ENCODE measurements around the gene XPR1.
"Not testable (repeated sequence)": the region's sequence is repeated elsewhere in the genome, so short reads cannot be mapped to it uniquely, and the experiment has no call there.

Gene XPR1

GRCh38 chr1:180698580-180698979, 66.8 kb downstream of the XPR1 start:
- Histone ChIP-seq H3K27ac (ENCODE audit: low read depth, low read length) (no peak overlapping the region), H2AFZ (ENCODE audit: low read depth, low read length, severe bottlenecking) (no peak overlapping the region), H3K36me3 (ENCODE audit: low read length) (peaks cover 9% of the 10 kb centered on the region; the same call in 1 of the 2 replicates), H3K9me2 (replicated peaks; ENCODE audit: insufficient read depth, low read length) (no peaks in the 10 kb centered on the region), H3K4me2 (ENCODE audit: low read depth, low read length, poor library complexity, severe bottlenecking) (no peak overlapping the region), H3F3A (ENCODE audit: insufficient read depth) (no peaks in the 10 kb centered on the region), H3K9ac (ENCODE audit: low read length) (no peak overlapping the region), H3K27me3 (ENCODE audit: low read length) (no peaks in the 10 kb centered on the region), H3K79me2 (ENCODE audit: insufficient read depth, low read length) (0 out of 2 replicates have a peak, but pooled peaks cover 2% of the 10 kb centered on the region), H3K9me3 (ENCODE audit: insufficient read depth, low read length) (peaks cover 5% of the 10 kb centered on the region; the same call in 1 of the 2 replicates), H4K20me1 (ENCODE audit: low read depth, low read length) (no peaks in the 10 kb centered on the region), H3K4me3 (ENCODE audit: insufficient read depth, low read length, poor library complexity, severe bottlenecking) (no peak overlapping the region)
- no peak for TF ChIP-seq CTCF (IDR thresholded peaks at IDR 0.05; ENCODE audit: insufficient read depth, low read length, poor library complexity, severe bottlenecking)
- TF ChIP-seq EZH2phosphoT487 (conservative IDR thresholded peaks at IDR 0.05; ENCODE audit: low read length): no peak

GRCh38 chr1:180702376-180702775, 70.6 kb downstream of the XPR1 start:
- H4K20me1 ChIP-seq (ENCODE audit: low read depth, low read length); H3K27ac ChIP-seq (ENCODE audit: low read depth, low read length); H3K9me2 ChIP-seq (replicated peaks; ENCODE audit: insufficient read depth, low read length); H3K9ac ChIP-seq (ENCODE audit: low read length); H2AFZ ChIP-seq (ENCODE audit: low read depth, low read length, severe bottlenecking); H3K4me2 ChIP-seq (ENCODE audit: low read depth, low read length, poor library complexity, severe bottlenecking); H3F3A ChIP-seq (ENCODE audit: insufficient read depth); H3K36me3 ChIP-seq (ENCODE audit: low read length); H3K4me3 ChIP-seq (ENCODE audit: insufficient read depth, low read length, poor library complexity, severe bottlenecking); H3K9me3 ChIP-seq (ENCODE audit: insufficient read depth, low read length); H3K27me3 ChIP-seq (ENCODE audit: low read length); H3K79me2 ChIP-seq (ENCODE audit: insufficient read depth, low read length): not testable (repeated sequence)

- H3K9ac ChIP-seq (ENCODE audit: low read length); H3K27me3 ChIP-seq (ENCODE audit: low read length); H2AFZ ChIP-seq (ENCODE audit: low read depth, low read length, severe bottlenecking); H3K4me2 ChIP-seq (ENCODE audit: low read depth, low read length, poor library complexity, severe bottlenecking); H3K36me3 ChIP-seq (ENCODE audit: low read length); H3K9me3 ChIP-seq (ENCODE audit: insufficient read depth, low read length); H3K79me2 ChIP-seq (ENCODE audit: insufficient read depth, low read length); H3F3A ChIP-seq (ENCODE audit: insufficient read depth); H3K27ac ChIP-seq (ENCODE audit: low read depth, low read length); H4K20me1 ChIP-seq (ENCODE audit: low read depth, low read length); H3K9me2 ChIP-seq (replicated peaks; ENCODE audit: insufficient read depth, low read length); H3K4me3 ChIP-seq (ENCODE audit: insufficient read depth, low read length, poor library complexity, severe bottlenecking): not testable (repeated sequence)
Observed at GRCh38 chr1:180710746-180711145, 78.9 kb downstream of the XPR1 start.

- H3K27me3 ChIP-seq (ENCODE audit: low read length); H3F3A ChIP-seq (ENCODE audit: insufficient read depth); H3K79me2 ChIP-seq (ENCODE audit: insufficient read depth, low read length); H3K36me3 ChIP-seq (ENCODE audit: low read length); H3K9me3 ChIP-seq (ENCODE audit: insufficient read depth, low read length); H4K20me1 ChIP-seq (ENCODE audit: low read depth, low read length); H3K9me2 ChIP-seq (replicated peaks; ENCODE audit: insufficient read depth, low read length); H3K4me2 ChIP-seq (ENCODE audit: low read depth, low read length, poor library complexity, severe bottlenecking); H3K27ac ChIP-seq (ENCODE audit: low read depth, low read length); H3K9ac ChIP-seq (ENCODE audit: low read length); H2AFZ ChIP-seq (ENCODE audit: low read depth, low read length, severe bottlenecking); H3K4me3 ChIP-seq (ENCODE audit: insufficient read depth, low read length, poor library complexity, severe bottlenecking): not testable (repeated sequence)
Observed at GRCh38 chr1:180711260-180711659, 79.4 kb downstream of the XPR1 start.

GRCh38 chr1:180720753-180721152, 88.9 kb downstream of the XPR1 start:
- no peak overlapping the region for H3K9ac ChIP-seq (ENCODE audit: low read length)
- no peak overlapping the region for H3K4me3 ChIP-seq (ENCODE audit: insufficient read depth, low read length, poor library complexity, severe bottlenecking)
- TF ChIP-seq CTCF (IDR thresholded peaks at IDR 0.05; ENCODE audit: insufficient read depth, low read length, poor library complexity, severe bottlenecking): no peak
- no peak for TF ChIP-seq EZH2phosphoT487 (conservative IDR thresholded peaks at IDR 0.05; ENCODE audit: low read length)
- no peaks in the 10 kb centered on the region for H4K20me1 ChIP-seq (ENCODE audit: low read depth, low read length)
- no peaks in the 10 kb centered on the region for H3K9me3 ChIP-seq (ENCODE audit: insufficient read depth, low read length)
- no peaks in the 10 kb centered on the region for H3K79me2 ChIP-seq (ENCODE audit: insufficient read depth, low read length)
- H3K36me3 ChIP-seq (ENCODE audit: low read length): no peaks in the 10 kb centered on the region
- H2AFZ ChIP-seq (ENCODE audit: low read depth, low read length, severe bottlenecking): no peak overlapping the region
- H3K27me3 ChIP-seq (ENCODE audit: low read length): no peaks in the 10 kb centered on the region
- H3K9me2 ChIP-seq (replicated peaks; ENCODE audit: insufficient read depth, low read length): no peaks in the 10 kb centered on the region
- no peaks in the 10 kb centered on the region for H3F3A ChIP-seq (ENCODE audit: insufficient read depth)
- no peak overlapping the region for H3K4me2 ChIP-seq (ENCODE audit: low read depth, low read length, poor library complexity, severe bottlenecking)
- H3K27ac ChIP-seq (ENCODE audit: low read depth, low read length): no peak overlapping the region
